H9 (cell line): ENCODE results near the gene SLC22A15. TPM values are rescaled to one million over a fixed set of nuclear protein-coding genes. Genes with fewer than 3 reads are reported as not detected.
A peak's percentile ranks its signal among the peaks of the same experiment; 100 is the strongest.

Source experiments
- DNase-seq: peaks from one replicate; pipeline ENCODE4 v3.0.0-alpha.2; 2017
- H2AFZ ChIP-seq: one replicate; pipeline ENCODE4 v1.6.1; 2013; ENCODE audit warnings: mild to moderate bottlenecking, low read length, control low read depth, moderate library complexity
- H2AK5ac ChIP-seq: 2 replicates; pipeline ENCODE4 v1.6.1; 2013; ENCODE audit warnings: low read length, control low read depth, mixed read lengths; ENCODE audit not compliant: insufficient read length
- H2BK120ac ChIP-seq: one replicate; pipeline ENCODE4 v1.6.1; 2013; ENCODE audit warnings: low read depth, mild to moderate bottlenecking, low read length, control low read depth, inconsistent platforms; ENCODE audit not compliant: poor library complexity, severe bottlenecking
- H2BK12ac ChIP-seq: 2 replicates; pipeline ENCODE4 v1.6.1; 2013; ENCODE audit warnings: low read length, control low read depth, mixed read lengths, low read depth; ENCODE audit not compliant: insufficient read length
- H2BK15ac ChIP-seq: 2 replicates; pipeline ENCODE4 v1.6.1; 2013; ENCODE audit warnings: low read depth, low read length, control low read depth
- H2BK20ac ChIP-seq: one replicate; pipeline ENCODE4 v1.6.1; 2013; ENCODE audit warnings: low read depth, mild to moderate bottlenecking, low read length, control low read depth, inconsistent platforms; ENCODE audit not compliant: poor library complexity, severe bottlenecking
- H2BK5ac ChIP-seq: 2 replicates; pipeline ENCODE4 v1.6.1; 2013; ENCODE audit warnings: low read length, control low read depth, mixed read lengths; ENCODE audit not compliant: insufficient read length
- H3K14ac ChIP-seq: 2 replicates; pipeline ENCODE4 v1.6.1; 2013; ENCODE audit warnings: low read length, control low read depth; ENCODE audit not compliant: insufficient read depth
- H3K18ac ChIP-seq: 2 replicates; pipeline ENCODE4 v1.6.1; 2013; ENCODE audit warnings: low read depth, mild to moderate bottlenecking, mixed read lengths, low read length, control low read depth; ENCODE audit not compliant: insufficient read length
- H3K23ac ChIP-seq: 2 replicates; pipeline ENCODE4 v1.6.1; 2013; ENCODE audit warnings: low read length, control low read depth, mixed read lengths, low read depth; ENCODE audit not compliant: insufficient read length
- H3K23me2 ChIP-seq: 2 replicates; pipeline ENCODE4 v1.6.1; 2013; ENCODE audit warnings: low read depth, mild to moderate bottlenecking, mixed read lengths, low read length, control low read depth; ENCODE audit not compliant: insufficient read length, poor library complexity, severe bottlenecking
- H3K27ac ChIP-seq: 2 replicates; pipeline ENCODE4 v1.5.1; 2013; ENCODE audit warnings: low read length, control low read depth, mixed read lengths, low read depth; ENCODE audit not compliant: insufficient read length
- H3K27me3 ChIP-seq: 2 replicates; pipeline ENCODE4 v1.6.1; 2013; ENCODE audit warnings: low read length, control low read depth, inconsistent platforms; ENCODE audit not compliant: insufficient read depth
- H3K4ac ChIP-seq: 2 replicates; pipeline ENCODE4 v1.6.1; 2013; ENCODE audit warnings: low read depth, mild to moderate bottlenecking, control low read depth, inconsistent platforms, low read length, moderate library complexity
- H3K4me1 ChIP-seq: 2 replicates; pipeline ENCODE4 v1.6.1; 2013; ENCODE audit warnings: low read length, control low read depth, inconsistent platforms; ENCODE audit not compliant: insufficient read depth
- H3K4me2 ChIP-seq: 2 replicates; pipeline ENCODE4 v1.6.1; 2013; ENCODE audit warnings: low read length, control low read depth, mixed read lengths; ENCODE audit not compliant: insufficient read length, insufficient read depth
- H3K56ac ChIP-seq: 2 replicates; pipeline ENCODE4 v1.6.1; 2013; ENCODE audit warnings: low read depth, mild to moderate bottlenecking, mixed read lengths, low read length, control low read depth; ENCODE audit not compliant: insufficient read length
- H3K79me1 ChIP-seq: 2 replicates; pipeline ENCODE4 v1.6.1; 2013; ENCODE audit warnings: low read depth, mild to moderate bottlenecking, moderate library complexity, low read length, control low read depth, inconsistent platforms; ENCODE audit not compliant: insufficient read depth, poor library complexity, severe bottlenecking
- H3K79me2 ChIP-seq: 2 replicates; pipeline ENCODE4 v1.6.1; 2013; ENCODE audit warnings: low read length, control low read depth, inconsistent platforms; ENCODE audit not compliant: insufficient read depth
- H3K9ac ChIP-seq: 2 replicates; pipeline ENCODE4 v1.6.1; 2013; ENCODE audit warnings: low read length, control low read depth, mixed read lengths; ENCODE audit not compliant: insufficient read length; ENCODE audit errors: extremely low read depth
- H3K9me3 ChIP-seq: one replicate; pipeline ENCODE4 v1.6.1; 2013; ENCODE audit warnings: low read depth, low read length, inconsistent platforms; ENCODE audit not compliant: control insufficient read depth
- H3T11ph ChIP-seq: one replicate; pipeline ENCODE4 v1.6.1; 2013; ENCODE audit warnings: mild to moderate bottlenecking, low read length, control low read depth, inconsistent platforms
- H4K20me1 ChIP-seq: one replicate; pipeline ENCODE4 v1.6.1; 2013; ENCODE audit not compliant: control insufficient read depth, insufficient read length, insufficient read depth
- H4K5ac ChIP-seq: 2 replicates; pipeline ENCODE4 v1.6.1; 2013; ENCODE audit warnings: low read depth, mild to moderate bottlenecking, mixed read lengths, low read length, control low read depth; ENCODE audit not compliant: insufficient read length
- H4K8ac ChIP-seq: replicated peaks from 2 replicates; pipeline ENCODE4 v1.6.1; 2013; ENCODE audit warnings: low read length, control low read depth, mixed read lengths, low read depth; ENCODE audit not compliant: insufficient read length
- H4K91ac ChIP-seq: 2 replicates; pipeline ENCODE4 v1.6.1; 2013; ENCODE audit warnings: low read depth, mild to moderate bottlenecking, moderate library complexity, mixed read lengths, low read length, control low read depth; ENCODE audit not compliant: insufficient read length
- H3K27ac Mint-ChIP-seq, 3 experiments: 2 replicates in 2 of 3; 3 replicates in 1 of 3; pipeline ENCODE4 v1.8.0; 2020 to 2021; ENCODE audit warnings: mixed read lengths in 3 of 3, mild to moderate bottlenecking in 1 of 3, moderate library complexity in 1 of 3
- H3K27me3 Mint-ChIP-seq: 2 replicates; pipeline ENCODE4 v1.8.0; 2021; ENCODE audit warnings: low read depth, mild to moderate bottlenecking, moderate library complexity, mixed read lengths
- H3K36me3 Mint-ChIP-seq, 3 experiments: 2 replicates in 2 of 3; 3 replicates in 1 of 3; pipeline ENCODE4 v1.8.0; 2020 to 2021; ENCODE audit warnings: low read depth in 3 of 3, mixed read lengths in 3 of 3; ENCODE audit not compliant: insufficient read depth in 1 of 3
- H3K4me1 Mint-ChIP-seq, 2 experiments: 2 replicates each; pipeline ENCODE4 v1.8.0; 2020; ENCODE audit warnings: mixed read lengths in 2 of 2
- H3K4me3 Mint-ChIP-seq, 2 experiments: 2 replicates in 1 of 2; 3 replicates in 1 of 2; pipeline ENCODE4 v1.8.0; 2020 to 2021; ENCODE audit warnings: mild to moderate bottlenecking in 2 of 2, mixed read lengths in 2 of 2, moderate library complexity in 1 of 2
- H3K9me3 Mint-ChIP-seq, 2 experiments: 2 replicates in 1 of 2; 3 replicates in 1 of 2; pipeline ENCODE4 v1.8.0; 2020; ENCODE audit warnings: mild to moderate bottlenecking in 2 of 2, mixed read lengths in 2 of 2, moderate library complexity in 1 of 2
- CTCF ChIP-seq: fragments of 200-600 bp; sonication (generic); conservative IDR thresholded peaks from 3 replicates; pipeline ENCODE4 v1.8.0; 2021; ENCODE audit warnings: antibody characterized with exemption, mild to moderate bottlenecking
- WGBS: extraction: QIAGEN DNeasy Blood & Tissue Kit; methylation state at CpG from one replicate; pipeline ENCODE4 v1.1.7; 2013; ENCODE audit warnings: missing lambda C conversion rate, low lambda C conversion rate, mixed read lengths; ENCODE audit not compliant: insufficient read length; ENCODE audit errors: extremely low coverage; 5-methylcytosine and 5-hydroxymethylcytosine counted together
- total RNA-seq: library from RNA; stranded (reverse); gene quantifications from 2 replicates; pipeline ENCODE4 v1.2.1, GENCODE V29; 2021

Gene SLC22A15
- total RNA-seq, 1 experiment from 2014 or later: 3.2 TPM

GRCh38 chr1:115977499-115978258, 1.4 kb downstream of the SLC22A15 start:
- no peaks in the 10 kb centered on the region; the same call in 1 of the 2 replicates for H3K4me1 ChIP-seq
- H3K18ac ChIP-seq: no peak overlapping the region
- DNase-seq: no peak
- H3K4me2 ChIP-seq: peak overlapping the region; percentile 82
- H3K9ac ChIP-seq: no peak overlapping the region
- H3K23ac ChIP-seq: no peak overlapping the region
- H2BK120ac ChIP-seq: no peak overlapping the region
- no peak overlapping the region for H4K8ac ChIP-seq
- Mint-ChIP-seq H3K27me3 (no peaks in the 10 kb centered on the region), H3K4me1 (peaks cover 25 to 26% of the 10 kb centered on the region in 2 experiments), H3K27ac (no peak overlapping the region), H3K36me3 (no peaks in the 10 kb centered on the region), H3K9me3 (no peaks in the 10 kb centered on the region; a peak in 1 of 5 replicates), H3K4me3 (peak overlapping the region; percentile 82 to 85)
- no peak overlapping the region for H4K91ac ChIP-seq
- H2BK5ac ChIP-seq: no peak overlapping the region
- no peak overlapping the region for H3K56ac ChIP-seq
- H2AFZ ChIP-seq: no peak overlapping the region
- TF ChIP-seq CTCF: no peak
- WGBS: no CpG with 5 or more reads among the region's 9 CpGs
- H3K9me3 ChIP-seq: no peaks in the 10 kb centered on the region
- H2BK15ac ChIP-seq: no peak overlapping the region
- H3T11ph ChIP-seq: no peak overlapping the region
- H2AK5ac ChIP-seq: no peak overlapping the region
- H3K27ac ChIP-seq: no peak overlapping the region
- no peaks in the 10 kb centered on the region for H3K79me1 ChIP-seq
- H3K27me3 ChIP-seq: no peaks in the 10 kb centered on the region
- no peak overlapping the region for H2BK12ac ChIP-seq
- peaks cover 2% of the 10 kb centered on the region; the same call in 1 of the 2 replicates for H3K79me2 ChIP-seq
- H2BK20ac ChIP-seq: no peak overlapping the region
- H4K5ac ChIP-seq: no peak overlapping the region
- H3K23me2 ChIP-seq: peaks cover 8% of the 10 kb centered on the region
- no peak overlapping the region for H3K14ac ChIP-seq
- no peak overlapping the region for H3K4ac ChIP-seq
- no peaks in the 10 kb centered on the region for H4K20me1 ChIP-seq
